Astrocyte (in vitro differentiated cells and primary cell): ENCODE data around the gene UBE4B.

Source experiments
- CTCF ChIP-seq: IDR thresholded peaks from 2 replicates; pipeline ENCODE4 v1.5.1; 2011; ENCODE audit warnings: low read depth, mild to moderate bottlenecking, inconsistent platforms, low read length, moderate library complexity; ENCODE audit not compliant: insufficient read depth
- EZH2 ChIP-seq: IDR thresholded peaks from 2 replicates; pipeline ENCODE4 v1.6.1; 2012; ENCODE audit warnings: mild to moderate bottlenecking, low read length, inconsistent platforms; ENCODE audit not compliant: insufficient read depth

- TF ChIP-seq CTCF, result no peak
- TF ChIP-seq EZH2, result no peak
Observed at GRCh38 chr1:10045480-10046355, 13.0 kb downstream of the UBE4B start.
